ENCODE measurements around the gene DNMBP.
"Not testable (repeated sequence)": the region's sequence is repeated elsewhere in the genome, so short reads cannot be mapped to it uniquely, and the experiment has no call there.

DNMBP gene

GRCh38 chr10:99983280-99983988 is 26.3 kb downstream of the DNMBP start:
- no peak for DNase-seq

- DNase-seq = no peak
Observed at GRCh38 chr10:99982728-99983127, 27.0 kb downstream of the DNMBP start.

- DNase-seq = no peak
Observed at GRCh38 chr10:99981581-99982199, 28.1 kb downstream of the DNMBP start.

- DNase-seq = no peak
Observed at GRCh38 chr10:99979066-99979685, 30.6 kb downstream of the DNMBP start.

GRCh38 chr10:99977916-99978315 is 31.8 kb downstream of the DNMBP start:
- DNase-seq = no peak

GRCh38 chr10:99976886-99977665 is 32.7 kb downstream of the DNMBP start:
- no peak for DNase-seq

- no peak for DNase-seq
Observed at GRCh38 chr10:99975942-99976809, 33.6 kb downstream of the DNMBP start.

GRCh38 chr10:99975106-99975829 is 34.5 kb downstream of the DNMBP start:
- no peak for DNase-seq

- DNase-seq = no peak
Observed at GRCh38 chr10:99973190-99973589, 36.6 kb downstream of the DNMBP start.

- DNase-seq = no peak
Observed at GRCh38 chr10:99967961-99968360, 41.8 kb downstream of the DNMBP start.

GRCh38 chr10:99966306-99966705 is 43.4 kb downstream of the DNMBP start:
- no peak for DNase-seq

GRCh38 chr10:99965700-99966099 is 44.0 kb downstream of the DNMBP start:
- DNase-seq = no peak

- no peak for DNase-seq
Observed at GRCh38 chr10:99964791-99965190, 45.0 kb downstream of the DNMBP start.

GRCh38 chr10:99963467-99964165 is 46.1 kb downstream of the DNMBP start:
- DNase-seq = not testable (repeated sequence)

GRCh38 chr10:99958806-99959205 is 50.9 kb downstream of the DNMBP start:
- no peak for DNase-seq

- DNase-seq = no peak
Observed at GRCh38 chr10:99958302-99958701, 51.4 kb downstream of the DNMBP start.

GRCh38 chr10:99953510-99953909 is 56.2 kb downstream of the DNMBP start:
- DNase-seq = not testable (repeated sequence)

GRCh38 chr10:99952799-99953198 is 56.9 kb downstream of the DNMBP start:
- no peak for DNase-seq

GRCh38 chr10:99946051-99946450 is 63.7 kb downstream of the DNMBP start:
- not testable (repeated sequence) for DNase-seq

- no peak for DNase-seq
Observed at GRCh38 chr10:99945263-99945662, 64.5 kb downstream of the DNMBP start.

- no peak for DNase-seq
Observed at GRCh38 chr10:99944860-99945259, 64.9 kb downstream of the DNMBP start.
